Measurements from ENCODE around the gene CYP4Z1.
"Not testable (repeated sequence)": the region's sequence is repeated elsewhere in the genome, so short reads cannot be mapped to it uniquely, and the experiment has no call there.

The CYP4Z1 gene

GRCh38 chr1:47067097-47067594, at the start of gene CYP4Z1:
TSS of gene CYP4Z1 (plus strand) at chr1:47067231. CDS start at chr1:47067491, 260 bp downstream.
- DNase-seq, result no peak

GRCh38 chr1:47021070-47021469, 46.0 kb upstream of the CYP4Z1 start:
- DNase-seq, result no peak

GRCh38 chr1:47023268-47024140, 43.5 kb upstream of the CYP4Z1 start, which contains the start of gene CYP4X1:
TSS of gene CYP4X1 (plus strand) at chr1:47023669. CDS start at chr1:47023818, 149 bp downstream.
- DNase-seq, result peak in 1 of 2 donors; percentile 13

GRCh38 chr1:47024141-47024801, 42.8 kb upstream of the CYP4Z1 start:
- no peak for DNase-seq

GRCh38 chr1:47030170-47030805, 36.7 kb upstream of the CYP4Z1 start:
- no peak for DNase-seq

- no peak for DNase-seq
Observed at GRCh38 chr1:47031059-47031458, 36.0 kb upstream of the CYP4Z1 start.

GRCh38 chr1:47031585-47031984, 35.4 kb upstream of the CYP4Z1 start:
- DNase-seq, result no peak

GRCh38 chr1:47036764-47037163, 30.3 kb upstream of the CYP4Z1 start:
- no peak for DNase-seq

- DNase-seq, result no peak
Observed at GRCh38 chr1:47059376-47059775, 7.7 kb upstream of the CYP4Z1 start.

GRCh38 chr1:47069080-47069479, 2.0 kb downstream of the CYP4Z1 start:
- not testable (repeated sequence) for DNase-seq

GRCh38 chr1:47069509-47069908, 2.5 kb downstream of the CYP4Z1 start:
- DNase-seq, result not testable (repeated sequence)

- DNase-seq, result peak in 1 of 2 donors; percentile 0
Observed at GRCh38 chr1:47089356-47089755, 22.3 kb downstream of the CYP4Z1 start.

- not testable (repeated sequence) for DNase-seq
Observed at GRCh38 chr1:47091476-47091875, 24.4 kb downstream of the CYP4Z1 start.

- no peak for DNase-seq
Observed at GRCh38 chr1:47104816-47105215, 37.8 kb downstream of the CYP4Z1 start.

- DNase-seq, result no peak
Observed at GRCh38 chr1:47106792-47107191, 39.8 kb downstream of the CYP4Z1 start.

- not testable (repeated sequence) for DNase-seq
Observed at GRCh38 chr1:47107851-47108574, 41.0 kb downstream of the CYP4Z1 start.

- not testable (repeated sequence) for DNase-seq
Observed at GRCh38 chr1:47109482-47109881, 42.5 kb downstream of the CYP4Z1 start.

- no peak for DNase-seq
Observed at GRCh38 chr1:47113178-47113577, 46.1 kb downstream of the CYP4Z1 start.

GRCh38 chr1:47121039-47121438, 54.0 kb downstream of the CYP4Z1 start:
- not testable (repeated sequence) for DNase-seq

- DNase-seq, result not testable (repeated sequence)
Observed at GRCh38 chr1:47124834-47125233, 57.8 kb downstream of the CYP4Z1 start.

GRCh38 chr1:47126997-47127396, 60.0 kb downstream of the CYP4Z1 start:
- not testable (repeated sequence) for DNase-seq

- no peak for DNase-seq
Observed at GRCh38 chr1:47128221-47128620, 61.2 kb downstream of the CYP4Z1 start.
